Karpas-422 (cell line): ENCODE measurements around the gene ROR1. TPM values are rescaled to one million over a fixed set of nuclear protein-coding genes. Genes with fewer than 3 reads are reported as not detected.
A peak's percentile ranks its signal among the peaks of the same experiment; 100 is the strongest.
"Not testable (repeated sequence)": the region's sequence is repeated elsewhere in the genome, so short reads cannot be mapped to it uniquely, and the experiment has no call there.

Source experiments
- DNase-seq: peaks from one replicate; pipeline ENCODE4 v3.0.0-alpha.2; 2015
- H2AFZ ChIP-seq: fragments of 200-600 bp; sonication (generic); 2 replicates; pipeline ENCODE4 v1.6.1; 2014; ENCODE audit warnings: antibody characterized with exemption, low read length, mixed read lengths
- H3K27ac ChIP-seq: fragments of 200-600 bp; sonication (generic); 2 replicates; pipeline ENCODE4 v1.5.1; 2014; ENCODE audit warnings: mild to moderate bottlenecking, low read length, moderate library complexity
- H3K27me3 ChIP-seq: fragments of 200-600 bp; sonication (generic); 2 replicates; pipeline ENCODE4 v1.6.1; 2014; ENCODE audit warnings: low read length, mixed read lengths
- H3K36me3 ChIP-seq: fragments of 200-600 bp; sonication (generic); 2 replicates; pipeline ENCODE4 v1.6.1; 2014; ENCODE audit warnings: low read length, mixed read lengths; ENCODE audit not compliant: insufficient read depth
- H3K4me1 ChIP-seq: fragments of 200-600 bp; sonication (generic); 2 replicates; pipeline ENCODE4 v1.6.1; 2014; ENCODE audit warnings: mild to moderate bottlenecking, low read length, mixed read lengths
- H3K4me2 ChIP-seq: fragments of 200-600 bp; sonication (generic); 2 replicates; pipeline ENCODE4 v1.6.1; 2014; ENCODE audit warnings: low read length, low read depth, mild to moderate bottlenecking; ENCODE audit not compliant: poor library complexity, severe bottlenecking
- H3K4me3 ChIP-seq: fragments of 200-600 bp; sonication (generic); 2 replicates; pipeline ENCODE4 v1.5.1; 2014; ENCODE audit warnings: mild to moderate bottlenecking, antibody characterized with exemption, low read length, mixed read lengths
- H3K79me2 ChIP-seq: fragments of 200-600 bp; sonication (generic); 2 replicates; pipeline ENCODE4 v1.6.1; 2014; ENCODE audit warnings: mild to moderate bottlenecking, low read length, mixed read lengths
- H3K9ac ChIP-seq: fragments of 200-600 bp; sonication (generic); 2 replicates; pipeline ENCODE4 v1.6.0; 2014; ENCODE audit warnings: low read length
- H3K9me2 ChIP-seq: fragments of 200-600 bp; sonication (generic), shearing (Covaris generic); replicated peaks from 2 replicates; pipeline ENCODE4 v1.6.0; 2014; ENCODE audit warnings: mild to moderate bottlenecking, low read length, moderate library complexity; ENCODE audit not compliant: insufficient read depth
- H3K9me3 ChIP-seq: fragments of 300-700, 200-600 bp; sonication (generic); 2 replicates; pipeline ENCODE4 v1.6.1; 2014; ENCODE audit warnings: low read length, mixed read lengths
- H4K20me1 ChIP-seq: fragments of 200-600 bp; sonication (generic); 2 replicates; pipeline ENCODE4 v1.6.1; 2014; ENCODE audit warnings: mild to moderate bottlenecking, antibody characterized with exemption, low read length, low read depth; ENCODE audit not compliant: insufficient read depth
- total RNA-seq: library from RNA; depleted of rRNA; stranded (reverse); fragments of >200 nt; shearing (Covaris generic); gene quantifications from 2 replicates; pipeline ENCODE4 v1.2.3, GENCODE V29; 2014; ENCODE audit warnings: low replicate concordance

ROR1 gene
- total RNA-seq, 1 experiment from 2014 or later, result not detected

GRCh38 chr1:63826246-63826861 is 52.5 kb downstream of the ROR1 start:
- not testable (repeated sequence) for H3K27ac ChIP-seq, H3K9ac ChIP-seq, H3K4me3 ChIP-seq, H3K4me1 ChIP-seq, H3K36me3 ChIP-seq, H3K4me2 ChIP-seq, H3K27me3 ChIP-seq, H2AFZ ChIP-seq, H3K9me3 ChIP-seq, H4K20me1 ChIP-seq, DNase-seq, H3K9me2 ChIP-seq, H3K79me2 ChIP-seq

- H3K27ac ChIP-seq, result no peak overlapping the region
- no peaks in the 10 kb centered on the region for H3K36me3 ChIP-seq
- no peaks in the 10 kb centered on the region for H3K9me2 ChIP-seq
- no peak overlapping the region for H3K4me3 ChIP-seq
- H4K20me1 ChIP-seq, result no peaks in the 10 kb centered on the region
- H3K9me3 ChIP-seq, result no peaks in the 10 kb centered on the region
- H3K4me1 ChIP-seq, result peaks cover 2% of the 10 kb centered on the region; the same call in 1 of the 2 replicates
- H3K79me2 ChIP-seq, result no peaks in the 10 kb centered on the region
- H3K27me3 ChIP-seq, result no peaks in the 10 kb centered on the region
- H3K9ac ChIP-seq, result no peak overlapping the region
- H2AFZ ChIP-seq, result no peak overlapping the region
- H3K4me2 ChIP-seq, result no peak overlapping the region
- no peak for DNase-seq
Observed at GRCh38 chr1:63827411-63828321, 53.8 kb downstream of the ROR1 start.

GRCh38 chr1:63828322-63829044 is 54.7 kb downstream of the ROR1 start:
- DNase-seq, result peak; percentile 46
- H3K27ac ChIP-seq, result no peak overlapping the region
- no peak overlapping the region for H2AFZ ChIP-seq

GRCh38 chr1:63829349-63830327 is 55.8 kb downstream of the ROR1 start:
- no peak overlapping the region for H3K9ac ChIP-seq
- no peaks in the 10 kb centered on the region for H3K27me3 ChIP-seq
- no peak overlapping the region for H3K4me2 ChIP-seq
- H4K20me1 ChIP-seq, result no peaks in the 10 kb centered on the region
- H3K36me3 ChIP-seq, result no peaks in the 10 kb centered on the region
- DNase-seq, result no peak
- H3K4me3 ChIP-seq, result no peak overlapping the region
- peaks cover 2% of the 10 kb centered on the region; the same call in 1 of the 2 replicates for H3K4me1 ChIP-seq
- H3K79me2 ChIP-seq, result no peaks in the 10 kb centered on the region
- no peaks in the 10 kb centered on the region for H3K9me3 ChIP-seq
- no peaks in the 10 kb centered on the region for H3K9me2 ChIP-seq
- no peak overlapping the region for H3K27ac ChIP-seq
- H2AFZ ChIP-seq, result no peak overlapping the region

More at GRCh38 chr1:63828322-63829044, 54.7 kb downstream of the ROR1 start:
- Histone ChIP-seq H3K9me3 (no peaks in the 10 kb centered on the region), H3K27me3 (no peaks in the 10 kb centered on the region), H3K4me1 (peaks cover 2% of the 10 kb centered on the region; the same call in 1 of the 2 replicates), H4K20me1 (no peaks in the 10 kb centered on the region), H3K4me3 (no peak overlapping the region), H3K9ac (no peak overlapping the region), H3K4me2 (no peak overlapping the region), H3K36me3 (no peaks in the 10 kb centered on the region), H3K9me2 (no peaks in the 10 kb centered on the region), H3K79me2 (no peaks in the 10 kb centered on the region)

- Histone ChIP-seq H3K79me2 (no peaks in the 10 kb centered on the region), H3K27me3 (no peaks in the 10 kb centered on the region), H3K9me3 (no peaks in the 10 kb centered on the region), H3K4me1 (peaks cover 2% of the 10 kb centered on the region; the same call in 1 of the 2 replicates), H3K4me2 (no peak overlapping the region), H4K20me1 (no peaks in the 10 kb centered on the region), H3K36me3 (no peaks in the 10 kb centered on the region), H3K4me3 (no peak overlapping the region), H3K9me2 (no peaks in the 10 kb centered on the region), H2AFZ (no peak overlapping the region), H3K9ac (no peak overlapping the region), H3K27ac (no peak overlapping the region)
- DNase-seq, result no peak
Observed at GRCh38 chr1:63831409-63831808, 57.6 kb downstream of the ROR1 start.

- no peaks in the 10 kb centered on the region for H3K4me1 ChIP-seq
- H3K36me3 ChIP-seq, result no peaks in the 10 kb centered on the region
- H3K27ac ChIP-seq, result no peak overlapping the region
- H2AFZ ChIP-seq, result no peak overlapping the region
- H3K9ac ChIP-seq, result no peak overlapping the region
- no peaks in the 10 kb centered on the region for H3K79me2 ChIP-seq
- H3K4me2 ChIP-seq, result no peak overlapping the region
- H3K9me2 ChIP-seq, result no peaks in the 10 kb centered on the region
- no peaks in the 10 kb centered on the region for H4K20me1 ChIP-seq
- no peak for DNase-seq
- H3K27me3 ChIP-seq, result no peaks in the 10 kb centered on the region
- no peaks in the 10 kb centered on the region for H3K9me3 ChIP-seq
- H3K4me3 ChIP-seq, result no peak overlapping the region
Observed at GRCh38 chr1:63833363-63834119, 59.7 kb downstream of the ROR1 start.

GRCh38 chr1:63835128-63835527 is 61.3 kb downstream of the ROR1 start:
- Histone ChIP-seq H3K79me2 (no peaks in the 10 kb centered on the region), H3K9me2 (no peaks in the 10 kb centered on the region), H2AFZ (no peak overlapping the region), H3K27me3 (no peaks in the 10 kb centered on the region), H3K27ac (no peak overlapping the region), H3K4me2 (no peak overlapping the region), H3K36me3 (no peaks in the 10 kb centered on the region), H3K9me3 (no peaks in the 10 kb centered on the region), H3K4me3 (no peak overlapping the region), H4K20me1 (no peaks in the 10 kb centered on the region), H3K9ac (no peak overlapping the region), H3K4me1 (no peaks in the 10 kb centered on the region)
- DNase-seq, result no peak
